ENCODE measurements around the gene CSNK1G2.

DNA sequence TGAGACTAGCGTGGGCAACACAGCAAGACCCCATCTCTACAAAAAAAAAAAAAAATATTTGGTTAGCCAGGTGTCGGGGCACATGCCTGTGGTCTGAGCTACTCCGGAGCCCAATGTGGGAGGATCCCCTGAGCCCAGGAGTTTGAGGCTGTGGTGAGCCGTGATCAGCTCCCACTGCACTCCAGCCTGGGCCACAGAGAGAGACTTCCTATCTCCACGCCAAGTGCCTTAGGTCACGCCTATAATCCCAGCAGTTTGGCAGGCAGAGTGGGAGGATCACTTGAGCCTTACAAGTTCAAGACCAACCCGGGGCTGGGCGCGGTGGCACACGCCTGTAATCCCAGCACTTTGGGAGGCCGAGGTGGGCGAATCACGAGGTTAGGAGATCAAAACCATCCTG, 44.5 kb upstream of the CSNK1G2 start:
- TF ChIP-seq ZNF274 (IDR thresholded peaks at IDR 0.05; ENCODE audit: low read depth, low read length) = no peak
- no peak for TF ChIP-seq YY1 (IDR thresholded peaks at IDR 0.05; ENCODE audit: insufficient read depth, insufficient read length)
- no peak for TF ChIP-seq SUZ12 (IDR thresholded peaks at IDR 0.05; ENCODE audit: extremely low read depth, insufficient read depth, insufficient read length)
